GM12892 (cell line): ENCODE results near the gene IGFBPL1.

Experiments
- POLR2A ChIP-seq: IDR thresholded peaks from 2 replicates; pipeline ENCODE4 v1.6.1; 2011; ENCODE audit warnings: low read depth, low read length, control low read depth
- POLR2AphosphoS5 ChIP-seq: IDR thresholded peaks from 2 replicates; pipeline ENCODE4 v1.6.1; 2011; ENCODE audit warnings: low read depth, low read length, control low read depth

DNA sequence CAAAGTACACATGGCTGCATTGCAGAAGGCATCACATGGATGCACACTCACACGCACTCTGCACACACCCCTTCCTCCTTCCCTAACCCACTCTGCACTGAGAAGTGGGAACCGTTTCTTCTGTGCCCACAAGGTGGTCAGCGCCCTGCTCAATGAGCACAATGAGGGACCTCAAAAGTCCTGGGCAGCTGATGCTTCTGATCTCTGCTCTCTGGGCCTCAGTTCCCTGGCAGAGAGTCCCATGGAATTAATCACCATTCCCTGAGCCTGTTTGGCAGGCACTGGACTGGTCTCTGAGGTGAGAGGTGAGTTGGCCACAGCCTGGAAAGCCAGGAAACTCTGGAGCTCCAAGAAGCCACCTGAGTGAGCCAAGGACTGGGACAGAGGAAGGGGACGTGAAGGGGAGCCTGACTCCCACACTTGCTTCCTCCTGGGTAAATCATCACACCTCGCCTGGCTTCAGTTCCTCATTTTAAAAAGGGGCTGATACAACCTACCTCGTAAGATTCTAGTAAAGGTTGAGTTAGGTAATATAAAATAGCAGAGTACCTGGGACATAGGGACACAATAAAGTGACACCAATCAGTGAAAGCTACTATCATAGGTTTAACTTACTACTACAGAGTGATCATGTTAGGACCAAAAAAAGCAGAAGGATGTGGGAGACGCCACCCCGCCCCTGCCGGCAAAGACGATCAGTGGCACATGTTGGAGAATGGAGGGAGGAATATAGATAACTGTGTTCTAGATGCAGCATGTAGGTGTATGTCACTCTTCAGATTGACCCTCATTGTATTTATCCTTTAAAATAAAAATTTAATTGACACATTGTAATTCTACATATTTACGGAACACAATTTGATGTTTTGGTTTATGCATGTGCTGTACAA is 21.1 kb upstream of the IGFBPL1 start:
- TF ChIP-seq POLR2A: no peak
- TF ChIP-seq POLR2AphosphoS5: no peak
